NCI-H510A (cell line): ENCODE results near the gene PCDHA5.
"Not testable (repeated sequence)": the region's sequence is repeated elsewhere in the genome, so short reads cannot be mapped to it uniquely, and the experiment has no call there.

Experiments
- DNase-seq: peaks from one replicate; lab custom pipeline; 2025; lab: John Stamatoyannopoulos, UW

Gene PCDHA5

DNA sequence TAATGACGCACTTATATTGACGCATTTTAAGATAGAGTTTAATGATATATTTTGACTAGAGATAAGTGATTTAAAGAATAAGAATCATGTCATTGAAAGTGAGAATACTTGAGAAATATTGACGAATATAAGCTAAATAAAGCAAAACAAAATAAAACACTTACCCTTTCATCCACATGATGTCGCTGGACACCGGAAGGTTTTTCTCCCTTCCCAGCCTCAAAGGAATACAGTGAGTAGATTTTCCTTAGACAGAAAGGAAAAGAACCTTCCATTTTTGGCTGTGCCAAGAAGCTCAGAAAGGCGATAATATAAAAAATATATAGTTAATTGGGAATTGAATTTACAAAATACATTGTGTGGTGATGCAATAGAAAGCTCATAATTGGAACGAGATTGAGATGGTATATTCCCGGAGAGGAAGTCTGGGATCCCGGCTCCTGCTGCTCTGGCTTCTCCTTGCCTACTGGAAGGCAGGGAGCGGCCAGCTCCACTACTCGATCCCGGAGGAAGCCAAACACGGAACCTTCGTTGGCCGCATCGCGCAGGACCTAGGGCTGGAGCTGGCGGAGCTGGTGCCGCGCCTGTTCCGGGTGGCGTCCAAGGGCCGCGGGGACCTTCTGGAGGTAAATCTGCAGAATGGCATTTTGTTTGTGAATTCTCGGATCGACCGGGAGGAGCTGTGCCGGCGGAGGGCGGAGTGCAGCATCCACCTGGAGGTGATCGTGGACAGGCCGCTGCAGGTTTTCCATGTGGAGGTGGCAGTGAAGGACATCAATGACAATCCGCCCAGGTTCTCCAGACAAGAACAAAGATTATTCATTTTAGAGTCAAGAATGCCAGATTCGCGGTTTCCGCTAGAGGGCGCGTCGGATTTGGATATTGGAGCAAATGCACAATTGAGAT lies at the start of gene PCDHA5:
TSS of gene PCDHA5 (plus strand) at position 239 of the 906 bp plus-strand sequence.
- no peak for DNase-seq

DNA sequence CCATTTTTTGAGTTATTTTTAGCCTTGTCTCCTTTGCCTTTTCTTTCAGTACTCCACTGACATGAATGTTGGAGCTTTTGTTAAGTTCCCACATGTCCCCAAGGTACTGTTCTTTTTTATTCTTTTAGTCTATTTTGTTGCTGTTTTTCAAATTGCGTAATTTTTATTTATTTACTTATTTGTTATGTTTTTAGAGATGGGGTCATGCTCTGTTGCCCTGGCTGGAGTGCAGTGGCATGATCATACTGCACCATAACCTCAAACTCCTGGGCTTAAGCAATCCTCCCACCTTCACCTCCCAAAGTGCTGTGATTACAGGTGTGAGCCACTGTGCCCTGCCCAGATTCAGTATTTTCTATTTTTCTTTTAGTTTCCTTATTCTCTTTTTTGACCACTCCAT lies 40.9 kb upstream of the PCDHA5 start:
- no peak for DNase-seq

DNA sequence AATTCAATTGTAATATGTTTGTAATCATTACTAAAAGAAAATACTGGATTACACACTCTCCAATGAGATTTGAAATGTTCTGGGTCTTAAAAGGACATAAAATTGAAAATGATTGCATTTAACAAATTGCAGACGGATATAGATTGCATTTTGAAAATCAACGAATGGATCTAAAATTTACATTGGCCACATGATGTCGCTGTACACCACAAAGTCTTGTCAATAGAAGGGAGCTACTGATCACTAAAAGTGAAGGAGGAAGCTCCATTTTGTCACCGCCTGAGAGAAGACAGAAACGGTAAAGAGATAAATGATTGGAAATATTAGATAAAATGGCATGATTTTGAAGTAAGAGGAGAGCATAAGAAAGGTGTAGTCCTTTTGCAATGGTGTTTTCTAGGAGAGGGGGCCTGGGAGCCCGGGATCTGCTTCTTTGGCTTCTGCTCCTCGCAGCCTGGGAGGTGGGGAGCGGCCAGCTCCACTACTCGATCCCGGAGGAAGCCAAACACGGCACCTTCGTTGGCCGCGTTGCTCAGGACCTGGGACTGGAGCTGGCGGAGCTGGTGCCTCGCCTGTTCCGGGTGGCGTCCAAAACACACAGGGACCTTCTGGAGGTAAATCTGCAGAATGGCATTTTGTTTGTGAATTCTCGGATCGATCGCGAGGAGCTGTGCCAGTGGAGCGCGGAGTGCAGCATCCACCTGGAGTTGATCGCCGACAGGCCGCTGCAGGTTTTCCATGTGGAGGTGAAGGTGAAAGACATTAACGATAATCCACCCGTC lies 35.3 kb upstream of the PCDHA5 start, which contains the start of gene PCDHA1:
TSS of gene PCDHA1 (plus strand) at position 236 of the 782 bp plus-strand sequence.
- DNase-seq = no peak

DNA sequence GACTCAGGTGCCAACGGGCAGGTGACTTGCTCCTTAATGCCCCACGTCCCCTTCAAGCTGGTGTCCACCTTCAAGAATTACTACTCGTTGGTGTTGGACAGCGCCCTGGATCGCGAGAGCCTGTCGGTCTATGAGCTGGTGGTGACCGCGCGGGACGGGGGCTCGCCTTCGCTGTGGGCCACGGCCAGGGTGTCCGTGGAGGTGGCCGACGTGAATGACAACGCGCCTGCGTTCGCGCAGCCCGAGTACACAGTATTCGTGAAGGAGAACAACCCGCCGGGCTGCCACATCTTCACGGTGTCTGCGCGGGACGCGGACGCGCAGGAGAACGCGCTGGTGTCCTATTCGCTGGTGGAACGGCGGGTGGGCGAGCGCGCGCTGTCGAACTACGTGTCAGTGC lies 34.0 kb upstream of the PCDHA5 start:
- DNase-seq = not testable (repeated sequence)

DNA sequence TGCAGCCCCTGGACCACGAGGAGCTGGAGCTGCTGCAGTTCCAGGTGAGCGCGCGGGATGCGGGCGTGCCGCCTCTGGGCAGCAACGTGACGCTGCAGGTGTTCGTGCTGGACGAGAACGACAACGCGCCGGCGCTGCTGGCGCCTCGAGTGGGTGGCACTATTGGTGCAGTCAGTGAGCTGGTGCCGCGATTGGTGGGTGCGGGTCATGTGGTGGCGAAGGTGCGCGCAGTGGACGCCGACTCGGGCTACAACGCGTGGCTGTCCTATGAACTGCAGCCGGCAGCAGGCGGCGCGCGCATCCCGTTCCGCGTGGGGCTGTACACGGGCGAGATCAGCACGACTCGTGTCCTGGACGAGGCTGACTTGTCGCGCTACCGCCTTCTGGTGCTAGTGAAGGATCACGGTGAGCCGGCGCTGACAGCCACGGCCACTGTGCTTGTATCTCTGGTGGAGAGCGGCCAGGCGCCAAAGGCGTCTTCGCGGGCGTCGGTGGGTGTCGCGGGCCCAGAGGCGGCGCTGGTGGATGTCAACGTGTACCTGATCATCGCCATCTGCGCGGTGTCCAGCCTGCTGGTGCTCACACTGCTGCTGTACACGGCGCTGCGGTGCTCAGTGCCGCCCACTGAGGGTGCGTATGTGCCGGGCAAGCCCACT lies 33.4 kb upstream of the PCDHA5 start:
- not testable (repeated sequence) for DNase-seq

DNA sequence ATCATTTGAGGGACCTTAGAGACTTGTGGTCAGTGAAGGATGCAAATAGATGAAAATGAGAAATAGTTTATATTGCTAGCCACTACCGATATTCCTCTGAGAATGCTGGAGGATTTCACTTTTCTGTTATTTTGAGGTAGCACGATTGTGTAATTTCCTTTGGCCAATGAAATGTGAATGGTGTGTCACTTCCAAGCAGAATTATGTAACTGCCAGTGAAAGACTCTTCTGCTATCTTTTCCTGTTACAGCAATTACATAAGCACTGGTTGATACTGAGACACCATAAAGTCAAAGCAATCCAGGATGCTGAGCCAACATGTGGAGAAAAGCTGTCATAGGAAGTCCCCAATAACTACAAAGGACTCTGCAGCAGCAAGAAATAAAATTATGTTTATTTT lies 30.3 kb upstream of the PCDHA5 start:
- no peak for DNase-seq

DNA sequence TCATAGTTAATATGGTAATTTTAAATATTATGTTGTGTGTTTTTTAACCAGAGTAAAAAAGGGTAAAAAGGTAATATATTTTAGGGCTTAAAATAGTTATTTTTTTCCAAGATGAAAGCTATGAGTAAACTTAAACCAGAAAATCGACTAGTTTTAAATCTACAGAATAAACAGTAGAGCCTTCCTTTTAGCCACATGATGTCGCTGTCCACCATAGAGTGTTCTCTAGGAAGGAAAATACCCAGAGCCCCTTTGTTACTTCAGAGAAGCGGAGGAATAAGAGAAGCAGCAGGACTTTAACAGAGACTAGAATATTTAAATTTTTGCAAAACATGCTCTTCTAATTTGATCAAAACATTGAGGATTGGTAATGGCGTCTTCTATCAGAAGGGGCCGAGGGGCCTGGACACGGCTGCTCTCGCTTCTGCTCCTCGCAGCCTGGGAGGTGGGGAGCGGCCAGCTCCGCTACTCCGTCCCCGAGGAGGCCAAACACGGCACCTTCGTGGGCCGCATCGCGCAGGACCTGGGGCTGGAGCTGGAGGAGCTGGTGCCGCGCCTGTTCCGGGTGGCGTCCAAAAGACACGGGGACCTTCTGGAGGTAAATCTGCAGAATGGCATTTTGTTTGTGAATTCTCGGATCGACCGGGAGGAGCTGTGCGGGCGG lies 26.7 kb upstream of the PCDHA5 start, which contains the start of gene PCDHA2:
TSS of gene PCDHA2 (plus strand) at position 258 of the 664 bp plus-strand sequence.
- no peak for DNase-seq

DNA sequence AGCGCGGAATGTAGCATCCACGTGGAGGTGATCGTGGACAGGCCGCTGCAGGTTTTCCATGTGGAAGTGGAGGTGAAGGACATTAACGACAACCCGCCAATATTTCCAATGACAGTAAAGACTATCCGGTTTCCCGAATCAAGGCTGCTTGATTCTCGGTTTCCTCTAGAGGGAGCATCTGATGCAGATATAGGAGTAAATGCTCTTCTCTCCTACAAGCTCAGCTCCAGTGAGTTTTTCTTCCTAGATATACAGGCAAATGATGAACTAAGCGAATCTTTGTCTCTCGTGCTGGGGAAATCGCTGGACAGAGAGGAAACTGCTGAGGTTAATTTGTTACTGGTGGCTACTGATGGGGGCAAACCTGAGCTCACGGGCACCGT lies 26.2 kb upstream of the PCDHA5 start:
- DNase-seq = no peak

DNA sequence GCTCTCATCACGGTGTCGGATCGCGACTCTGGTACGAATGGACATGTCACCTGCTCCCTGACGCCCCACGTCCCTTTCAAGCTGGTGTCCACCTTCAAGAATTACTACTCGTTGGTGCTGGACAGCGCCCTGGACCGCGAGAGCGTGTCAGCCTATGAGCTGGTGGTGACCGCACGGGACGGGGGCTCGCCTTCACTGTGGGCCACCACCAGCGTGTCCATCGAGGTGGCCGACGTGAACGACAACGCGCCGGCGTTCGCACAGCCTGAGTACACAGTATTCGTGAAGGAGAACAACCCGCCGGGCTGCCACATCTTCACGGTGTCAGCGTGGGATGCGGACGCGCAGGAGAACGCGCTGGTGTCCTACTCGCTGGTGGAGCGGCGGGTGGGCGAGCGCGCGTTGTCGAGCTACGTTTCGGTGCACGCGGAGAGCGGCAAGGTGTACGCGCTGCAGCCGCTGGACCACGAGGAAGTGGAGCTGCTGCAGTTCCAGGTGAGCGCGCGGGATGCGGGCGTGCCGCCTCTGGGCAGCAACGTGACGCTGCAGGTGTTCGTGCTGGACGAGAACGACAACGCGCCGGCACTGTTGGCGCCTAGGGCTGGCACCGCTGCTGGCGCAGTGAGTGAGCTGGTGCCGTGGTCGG lies 25.2 kb upstream of the PCDHA5 start:
- not testable (repeated sequence) for DNase-seq

DNA sequence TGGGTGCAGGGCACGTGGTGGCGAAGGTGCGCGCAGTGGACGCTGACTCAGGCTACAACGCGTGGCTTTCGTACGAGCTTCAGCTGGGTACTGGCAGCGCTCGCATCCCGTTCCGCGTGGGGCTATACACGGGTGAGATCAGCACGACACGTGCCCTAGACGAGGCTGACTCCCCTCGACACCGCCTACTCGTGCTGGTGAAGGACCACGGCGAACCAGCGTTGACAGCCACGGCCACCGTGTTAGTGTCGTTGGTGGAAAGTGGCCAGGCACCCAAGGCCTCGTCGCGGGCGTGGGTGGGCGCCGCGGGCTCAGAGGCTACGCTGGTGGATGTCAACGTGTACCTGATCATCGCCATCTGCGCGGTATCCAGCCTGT lies 24.7 kb upstream of the PCDHA5 start:
- no peak for DNase-seq

DNA sequence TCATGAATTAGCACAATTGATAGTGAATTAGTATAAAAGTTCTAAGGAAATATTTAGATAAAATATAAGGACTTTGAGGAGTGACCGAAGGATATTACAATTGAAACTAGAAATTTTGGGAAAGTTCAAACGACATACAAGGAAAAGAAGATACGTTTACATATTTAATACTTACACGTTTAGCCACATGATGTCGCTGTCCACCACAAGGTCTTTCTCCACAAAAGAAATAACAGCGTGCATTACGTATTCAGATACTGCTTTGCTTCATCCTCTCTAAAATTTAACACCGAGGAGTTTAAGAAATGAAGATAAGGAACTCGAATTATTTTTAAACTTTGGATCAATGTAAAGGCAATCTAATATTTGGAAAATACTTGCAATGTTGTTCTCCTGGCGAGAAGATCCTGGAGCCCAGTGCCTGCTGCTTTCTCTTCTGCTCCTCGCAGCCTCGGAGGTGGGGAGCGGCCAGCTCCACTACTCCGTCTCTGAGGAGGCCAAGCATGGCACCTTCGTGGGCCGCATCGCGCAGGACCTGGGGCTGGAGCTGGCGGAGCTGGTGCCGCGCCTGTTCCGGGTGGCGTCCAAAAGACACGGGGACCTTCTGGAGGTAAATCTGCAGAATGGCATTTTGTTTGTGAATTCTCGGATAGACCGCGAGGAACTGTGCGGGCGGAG lies 20.5 kb upstream of the PCDHA5 start, which contains the start of gene PCDHA3:
TSS of gene PCDHA3 (plus strand) at position 242 of the 678 bp plus-strand sequence.
- DNase-seq = no peak

DNA sequence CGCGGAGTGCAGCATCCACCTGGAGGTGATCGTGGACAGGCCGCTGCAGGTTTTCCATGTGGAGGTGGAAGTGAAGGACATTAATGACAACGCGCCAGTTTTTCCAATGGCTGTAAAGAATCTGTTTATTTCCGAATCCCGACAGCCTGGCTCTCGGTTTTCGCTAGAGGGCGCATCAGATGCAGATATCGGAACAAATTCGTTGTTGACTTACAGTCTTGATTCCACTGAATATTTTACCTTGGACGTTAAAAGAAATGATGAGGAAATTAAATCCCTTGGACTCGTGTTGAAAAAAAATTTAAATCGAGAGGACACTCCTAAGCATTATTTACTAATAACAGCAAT lies 19.9 kb upstream of the PCDHA5 start:
- no peak for DNase-seq

DNA sequence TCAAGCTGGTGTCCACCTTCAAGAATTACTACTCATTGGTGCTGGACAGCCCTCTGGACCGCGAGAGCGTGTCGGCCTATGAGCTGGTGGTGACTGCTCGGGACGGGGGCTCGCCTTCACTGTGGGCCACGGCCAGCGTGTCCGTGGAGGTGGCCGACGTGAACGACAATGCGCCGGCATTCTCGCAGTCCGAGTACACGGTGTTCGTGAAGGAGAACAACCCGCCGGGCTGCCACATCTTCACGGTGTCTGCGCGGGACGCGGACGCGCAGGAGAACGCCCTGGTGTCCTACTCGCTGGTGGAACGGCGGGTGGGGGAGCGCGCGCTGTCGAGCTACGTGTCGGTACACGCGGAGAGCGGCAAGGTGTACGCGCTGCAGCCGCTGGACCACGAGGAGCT lies 19.0 kb upstream of the PCDHA5 start:
- DNase-seq = not testable (repeated sequence)

DNA sequence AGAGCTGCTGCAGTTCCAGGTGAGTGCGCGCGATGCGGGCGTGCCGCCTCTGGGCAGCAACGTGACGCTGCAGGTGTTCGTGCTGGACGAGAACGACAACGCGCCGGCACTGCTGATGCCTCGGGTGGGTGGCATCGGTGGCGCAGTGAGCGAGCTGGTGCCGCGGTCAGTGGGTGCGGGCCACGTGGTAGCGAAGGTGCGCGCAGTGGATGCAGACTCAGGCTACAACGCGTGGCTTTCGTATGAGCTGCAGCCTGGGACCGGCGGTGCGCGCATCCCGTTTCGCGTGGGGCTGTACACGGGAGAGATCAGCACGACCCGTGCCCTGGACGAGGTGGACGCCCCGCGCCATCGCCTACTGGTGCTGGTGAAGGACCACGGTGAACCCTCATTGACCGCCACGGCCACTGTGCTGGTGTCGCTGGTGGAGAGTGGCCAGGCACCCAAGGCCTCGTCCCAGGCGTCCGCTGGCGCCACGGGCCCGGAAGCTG lies 18.6 kb upstream of the PCDHA5 start:
- DNase-seq = no peak

DNA sequence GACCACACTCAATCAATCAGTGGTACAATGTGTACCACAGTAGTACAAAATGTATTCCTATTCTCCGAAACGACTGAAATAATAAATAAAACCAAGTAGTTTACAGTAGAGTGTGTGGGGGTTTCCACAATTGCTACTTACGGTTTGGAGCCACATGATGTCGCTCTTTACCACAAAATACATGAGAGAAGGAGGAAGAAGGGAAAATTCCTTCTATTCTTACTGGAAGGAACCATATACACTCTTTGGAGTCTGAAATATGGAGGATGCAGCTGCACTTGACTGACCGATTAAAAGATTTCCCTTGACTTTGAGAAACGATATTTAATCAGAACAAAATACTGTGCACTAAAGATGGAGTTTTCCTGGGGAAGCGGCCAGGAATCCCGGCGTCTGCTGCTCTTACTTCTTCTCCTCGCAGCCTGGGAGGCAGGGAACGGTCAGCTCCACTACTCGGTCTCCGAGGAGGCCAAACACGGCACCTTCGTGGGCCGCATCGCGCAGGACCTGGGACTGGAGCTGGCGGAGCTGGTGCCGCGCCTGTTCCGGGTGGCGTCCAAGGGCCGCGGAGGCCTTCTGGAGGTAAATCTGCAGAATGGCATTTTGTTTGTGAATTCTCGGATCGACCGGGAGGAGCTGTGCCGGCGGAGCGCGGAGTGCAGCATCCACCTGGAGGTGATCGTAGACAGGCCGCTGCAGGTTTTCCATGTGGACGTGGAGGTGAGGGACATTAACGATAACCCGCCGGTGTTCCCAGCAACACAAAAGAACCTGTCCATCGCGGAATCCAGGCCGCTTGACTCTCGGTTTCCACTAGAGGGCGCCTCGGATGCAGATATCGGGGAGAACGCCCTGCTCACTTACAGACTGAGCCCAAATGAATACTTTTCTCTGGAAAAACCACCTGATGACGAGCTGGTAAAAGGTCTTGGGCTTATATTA lies 14.3 kb upstream of the PCDHA5 start, which contains the start of gene PCDHA4:
TSS of gene PCDHA4 (plus strand) at position 235 of the 942 bp plus-strand sequence.
- DNase-seq = no peak

DNA sequence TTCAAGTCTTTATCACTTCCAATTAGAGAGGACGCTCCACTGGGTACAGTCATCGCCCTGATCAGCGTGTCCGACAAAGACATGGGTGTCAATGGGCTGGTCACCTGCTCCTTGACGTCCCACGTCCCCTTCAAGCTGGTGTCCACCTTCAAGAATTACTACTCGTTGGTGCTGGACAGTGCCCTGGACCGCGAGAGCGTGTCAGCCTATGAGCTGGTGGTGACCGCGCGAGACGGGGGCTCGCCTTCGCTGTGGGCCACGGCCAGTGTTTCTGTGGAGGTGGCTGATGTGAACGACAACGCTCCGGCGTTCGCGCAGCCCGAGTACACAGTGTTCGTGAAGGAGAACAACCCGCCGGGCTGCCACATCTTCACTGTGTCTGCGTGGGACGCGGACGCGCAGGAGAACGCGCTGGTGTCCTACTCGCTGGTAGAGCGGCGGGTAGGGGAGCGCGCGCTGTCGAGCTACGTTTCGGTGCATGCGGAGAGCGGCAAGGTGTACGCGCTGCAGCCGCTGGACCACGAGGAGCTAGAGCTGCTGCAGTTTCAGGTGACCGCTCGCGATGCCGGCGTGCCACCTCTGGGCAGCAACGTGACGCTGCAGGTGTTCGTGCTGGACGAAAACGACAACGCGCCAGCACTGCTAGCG lies 13.0 kb upstream of the PCDHA5 start:
- DNase-seq = not testable (repeated sequence)

DNA sequence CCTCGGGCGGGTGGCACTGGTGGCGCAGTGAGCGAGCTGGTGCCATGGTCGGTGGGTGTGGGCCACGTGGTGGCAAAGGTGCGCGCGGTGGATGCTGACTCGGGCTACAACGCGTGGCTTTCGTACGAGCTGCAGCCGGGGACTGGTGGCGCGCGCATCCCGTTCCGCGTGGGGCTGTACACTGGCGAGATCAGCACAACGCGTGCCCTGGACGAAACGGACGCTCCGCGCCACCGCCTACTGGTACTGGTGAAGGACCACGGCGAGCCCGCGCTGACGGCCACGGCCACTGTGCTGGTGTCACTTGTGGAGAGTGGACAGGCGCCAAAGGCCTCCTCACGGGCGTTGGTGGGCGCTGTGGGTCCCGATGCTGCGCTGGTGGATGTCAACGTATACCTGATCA lies 12.5 kb upstream of the PCDHA5 start:
- no peak for DNase-seq

DNA sequence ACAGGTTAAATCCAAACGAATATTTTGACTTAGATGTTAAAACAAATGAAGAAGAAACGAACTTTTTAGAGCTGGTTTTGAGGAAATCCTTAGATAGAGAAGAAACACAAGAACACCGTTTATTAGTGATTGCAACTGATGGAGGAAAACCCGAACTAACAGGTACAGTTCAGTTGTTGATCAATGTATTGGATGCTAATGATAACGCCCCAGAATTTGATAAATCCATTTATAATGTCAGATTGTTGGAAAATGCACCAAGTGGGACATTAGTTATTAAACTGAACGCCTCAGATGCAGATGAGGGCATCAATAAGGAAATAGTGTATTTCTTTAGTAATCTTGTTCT lies 842 bp downstream of the PCDHA5 start:
- no peak for DNase-seq

DNA sequence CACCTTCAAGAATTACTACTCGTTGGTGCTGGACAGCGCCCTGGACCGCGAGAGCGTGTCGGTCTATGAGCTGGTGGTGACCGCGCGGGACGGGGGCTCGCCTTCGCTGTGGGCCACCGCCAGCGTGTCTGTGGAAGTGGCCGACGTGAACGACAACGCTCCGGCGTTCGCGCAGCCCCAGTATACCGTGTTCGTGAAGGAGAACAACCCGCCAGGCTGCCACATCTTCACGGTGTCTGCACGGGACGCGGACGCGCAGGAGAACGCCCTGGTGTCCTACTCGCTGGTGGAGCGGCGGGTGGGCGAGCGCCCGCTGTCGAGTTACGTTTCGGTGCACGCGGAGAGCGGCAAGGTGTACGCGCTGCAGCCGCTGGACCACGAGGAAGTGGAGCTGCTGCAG lies 1.6 kb downstream of the PCDHA5 start:
- DNase-seq = not testable (repeated sequence)
